NCI-H2029 treated with DMSO at 0.1 percent for 48 hours (cell line): ENCODE data around the gene SLC5A3.

ENCODE experiments used
- DNase-seq: peaks from one replicate; lab custom pipeline; 2025; lab: John Stamatoyannopoulos, UW

Gene SLC5A3

DNA sequence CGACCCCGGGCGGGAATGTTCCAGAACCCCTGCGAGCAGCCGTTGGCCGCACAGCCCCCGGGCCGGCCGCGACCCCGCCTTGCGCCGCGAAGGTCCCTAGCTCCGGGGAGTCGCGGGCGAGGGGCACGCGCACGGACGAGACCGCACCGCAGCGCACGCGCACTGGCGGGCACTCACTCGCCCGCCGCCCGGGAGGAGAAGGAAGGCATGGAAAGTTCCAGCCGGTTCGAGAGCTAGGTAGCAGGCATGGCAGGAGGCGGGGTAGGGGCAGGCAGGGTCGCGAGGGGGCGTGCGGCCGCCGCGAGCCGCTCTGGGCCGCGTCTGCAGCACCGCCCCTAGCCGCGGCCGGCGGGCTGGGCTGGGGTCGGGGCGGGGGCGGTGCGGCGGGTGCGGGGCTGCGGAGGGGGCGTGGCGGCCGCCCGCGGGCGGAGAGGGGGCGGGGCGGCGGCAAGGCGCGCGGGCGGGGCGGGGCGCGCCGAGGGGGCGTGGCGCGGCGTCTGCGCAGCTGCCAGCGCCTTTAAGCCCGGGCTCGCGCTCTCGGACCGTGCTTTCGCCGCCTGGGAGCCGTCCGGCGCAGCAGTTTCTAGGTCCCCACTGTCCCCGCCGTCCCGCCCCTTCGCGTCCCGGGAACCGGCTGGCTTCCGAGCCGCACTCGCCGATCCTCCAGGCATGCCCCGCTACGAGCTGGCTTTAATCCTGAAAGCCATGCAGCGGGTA, at the start of gene SLC5A3, which contains the start of gene MRPS6:
SLC5A3 (plus strand) TSS at position 547 of the 717 bp plus-strand sequence. CDS start 21,621 bp downstream, outside the sequence.
MRPS6 (plus strand) TSS at position 547 of the 717 bp plus-strand sequence; CDS start at position 670, 123 bp downstream.
- peak; percentile 50 for DNase-seq

DNA sequence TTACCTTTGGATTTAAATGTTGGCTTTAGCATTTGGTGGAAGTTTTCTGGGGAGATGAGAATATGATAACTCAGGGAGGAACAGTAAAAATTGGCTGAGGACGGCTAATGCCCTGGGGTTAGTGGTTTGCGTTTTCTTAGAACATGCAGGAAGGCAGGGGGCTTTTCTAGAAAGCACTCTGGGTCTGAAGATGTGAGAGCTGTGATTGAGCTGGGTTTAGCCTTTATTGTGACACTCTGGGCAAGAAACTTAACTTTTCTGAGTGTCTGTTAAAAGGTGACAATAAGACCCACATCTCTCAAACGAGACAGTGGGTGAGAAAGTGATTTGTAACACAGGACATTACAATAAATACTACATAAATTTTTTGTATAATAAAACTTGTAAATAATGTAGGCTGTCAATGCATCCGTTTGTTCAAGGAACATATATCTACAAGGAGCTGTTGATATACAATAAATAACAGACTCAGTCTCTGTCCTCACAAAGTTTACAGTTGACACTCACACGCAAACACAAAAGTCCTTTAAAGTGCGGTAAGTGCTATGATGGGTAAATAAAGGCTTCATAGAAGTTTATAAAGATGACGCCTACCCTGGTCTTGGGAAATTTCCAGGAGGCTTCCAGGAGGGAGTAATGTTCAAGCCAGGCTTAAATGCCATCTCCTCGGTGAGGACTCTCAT, 49.5 kb upstream of the SLC5A3 start:
- DNase-seq = no peak

DNA sequence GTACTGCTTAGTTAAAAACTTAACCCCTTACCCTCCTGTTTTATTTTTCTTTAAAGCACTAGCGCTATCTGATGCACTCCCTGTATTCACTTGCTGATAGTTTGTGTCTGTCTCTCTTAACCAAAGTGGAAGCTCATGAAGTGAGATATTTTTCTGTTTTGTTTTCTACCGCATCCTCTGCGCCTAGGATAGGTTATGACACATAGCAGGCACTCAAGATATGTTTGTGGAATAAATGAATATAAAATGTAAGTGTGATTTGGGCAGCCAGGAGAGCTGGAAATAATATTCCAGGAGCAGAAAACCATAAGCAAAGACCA, 49.0 kb upstream of the SLC5A3 start:
- no peak for DNase-seq

DNA sequence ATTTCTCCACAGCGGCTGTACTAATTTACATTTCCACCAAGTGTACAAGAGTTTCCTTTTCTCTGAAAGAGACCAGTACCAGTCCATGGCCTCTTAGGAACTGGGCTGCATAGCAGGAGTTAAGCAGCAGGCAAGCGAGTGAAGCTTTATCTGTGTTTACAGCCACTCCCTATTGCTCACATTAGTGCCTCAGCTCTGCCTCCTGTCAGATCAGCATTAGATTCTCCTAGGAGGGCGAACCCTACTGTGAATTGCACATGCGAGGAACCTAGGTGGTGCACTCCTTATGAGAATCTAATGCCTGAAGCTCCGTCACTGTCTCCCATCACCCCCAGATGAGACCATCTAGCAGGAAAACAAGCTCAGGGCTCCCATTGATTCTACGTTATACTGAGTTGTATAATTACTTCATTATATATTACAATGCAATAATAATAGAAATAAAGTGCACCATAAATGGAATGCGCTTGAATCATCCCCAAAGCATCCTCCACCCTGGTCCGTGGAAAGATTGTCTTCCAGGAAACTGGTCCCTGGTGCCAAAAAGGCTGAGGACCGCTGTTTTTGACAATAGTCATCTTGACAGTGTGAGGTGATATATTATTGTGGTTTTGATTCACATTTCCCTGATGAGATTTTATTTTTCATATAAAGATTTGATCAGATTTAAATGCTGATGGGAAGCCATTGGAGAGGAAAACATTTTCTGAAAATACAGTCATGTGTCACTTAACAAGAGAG, 45.5 kb upstream of the SLC5A3 start:
- DNase-seq = no peak

DNA sequence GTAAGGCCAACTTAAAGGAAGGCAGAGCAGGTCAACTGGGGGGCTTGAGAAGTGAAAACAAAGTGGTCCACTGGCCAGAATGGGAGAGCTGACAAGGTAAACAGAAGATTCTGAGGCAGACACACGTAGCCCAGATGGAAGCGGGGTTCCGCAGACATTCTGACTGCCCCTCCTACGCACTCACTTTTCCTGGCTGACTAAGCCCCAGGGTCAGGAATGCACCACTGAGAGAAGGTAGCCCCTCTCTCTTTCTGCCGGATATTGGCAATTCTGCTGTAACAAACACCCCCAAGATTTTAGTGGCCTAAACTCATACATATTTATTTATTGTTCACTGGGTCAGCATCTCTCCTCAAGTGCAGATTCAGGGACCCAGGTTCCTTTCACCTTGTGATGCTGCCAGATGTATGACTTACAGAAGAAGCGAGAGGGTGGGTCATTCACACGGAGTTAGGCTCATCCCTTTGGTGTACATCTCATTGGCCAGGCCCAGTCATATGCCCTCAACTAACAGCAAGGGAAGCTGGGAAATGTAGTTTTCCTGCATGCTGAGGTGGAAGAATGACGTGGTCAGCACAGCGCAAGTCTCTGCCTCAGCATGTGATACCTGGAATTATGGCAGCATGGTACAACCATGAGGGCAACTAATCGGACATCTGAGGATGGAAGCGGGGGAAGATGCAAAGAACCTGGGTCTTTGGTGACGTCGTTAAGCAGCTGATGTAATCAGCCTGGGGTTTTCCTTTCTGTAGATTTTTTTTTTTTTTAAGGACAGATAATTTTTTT, 43.4 kb upstream of the SLC5A3 start:
- DNase-seq = peak; percentile 42

DNA sequence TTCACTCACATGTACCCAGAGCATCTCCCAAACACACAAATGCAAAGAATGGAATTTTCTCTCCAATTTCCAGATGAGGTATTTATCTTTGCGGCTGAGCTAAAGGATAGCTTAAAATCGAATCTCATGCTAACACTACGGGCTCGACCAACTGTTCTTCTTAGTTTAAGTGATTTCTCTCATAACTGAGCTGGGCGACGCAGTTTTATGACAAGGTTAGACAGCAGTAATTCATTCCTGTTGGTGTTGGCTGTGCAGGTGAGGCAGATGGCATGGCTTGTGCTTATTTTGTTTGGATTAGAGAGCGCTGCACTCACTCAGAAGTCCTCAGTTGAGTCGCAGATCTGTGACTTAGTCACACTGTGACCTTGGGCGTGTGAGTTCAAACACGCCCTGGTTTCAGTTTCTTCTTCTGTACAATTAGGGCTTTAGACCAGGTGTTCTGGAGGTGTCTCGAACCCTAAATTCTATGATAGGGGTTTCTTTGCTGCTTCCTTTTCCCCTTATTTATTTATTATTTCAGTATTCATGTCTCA, 41.5 kb upstream of the SLC5A3 start:
- no peak for DNase-seq

DNA sequence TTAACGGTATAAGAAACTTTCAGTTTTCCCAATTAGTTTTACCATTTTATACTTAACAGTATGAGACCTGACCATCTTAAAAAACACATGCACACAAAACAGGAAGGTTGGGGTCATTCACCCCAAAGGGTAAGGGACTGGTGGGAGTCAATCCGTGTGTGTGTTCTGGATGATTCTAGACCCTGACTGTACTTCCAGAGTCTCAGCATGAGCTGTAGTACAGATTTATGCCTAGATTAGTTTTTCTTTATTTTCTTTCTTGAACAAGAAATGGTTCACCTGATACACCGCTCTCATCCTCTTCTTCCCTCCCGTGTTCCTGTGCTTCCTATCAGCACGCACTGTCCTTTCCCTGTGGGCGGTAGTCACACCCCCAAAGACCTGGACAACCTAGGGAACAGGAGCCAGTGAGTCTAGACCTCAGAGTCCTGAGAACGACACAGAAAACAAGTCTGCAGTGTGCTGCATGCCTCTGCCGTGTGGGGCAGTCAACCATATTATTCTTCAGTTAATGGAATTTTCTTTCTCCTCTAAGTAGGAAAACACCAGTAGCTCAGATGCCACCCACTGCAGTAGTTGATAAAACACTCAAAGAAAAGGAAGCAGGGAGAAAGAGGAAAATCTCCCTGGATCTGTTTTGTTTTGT, 38.9 kb upstream of the SLC5A3 start:
- no peak for DNase-seq

DNA sequence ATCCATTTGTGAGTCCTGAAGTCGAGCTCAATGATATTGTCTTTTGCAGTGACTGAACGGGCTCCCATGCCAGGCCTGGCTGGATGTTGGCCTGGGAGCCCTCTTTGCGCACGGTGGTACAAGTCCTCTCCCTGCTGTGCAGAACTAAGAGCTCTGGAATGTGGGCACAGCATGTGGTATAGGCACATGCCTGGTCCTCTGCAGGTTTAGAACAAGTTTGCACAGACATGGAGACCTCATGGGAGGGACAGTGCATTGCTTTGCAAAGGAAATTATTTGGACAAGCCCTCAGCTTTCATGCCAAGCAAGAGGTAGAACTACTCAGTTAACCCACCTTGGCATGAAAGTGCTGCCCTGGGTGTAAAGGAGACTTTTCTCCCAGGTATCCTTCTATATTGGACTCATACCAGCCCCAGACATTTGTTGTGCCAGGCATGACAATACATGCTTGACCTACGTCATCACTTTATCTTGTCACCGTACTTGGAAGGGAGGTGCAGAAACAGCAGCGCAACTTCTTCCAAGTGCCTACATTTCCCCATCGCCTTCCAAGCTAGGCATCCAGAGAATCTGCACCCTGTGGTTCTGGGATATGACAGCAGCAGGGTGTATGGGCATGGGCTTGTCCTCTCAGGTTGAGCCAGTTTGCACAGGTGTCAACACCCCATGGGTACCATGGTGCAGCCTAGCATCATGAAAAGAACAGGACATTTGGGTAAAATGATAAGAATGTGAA, 37.6 kb upstream of the SLC5A3 start:
- no peak for DNase-seq

DNA sequence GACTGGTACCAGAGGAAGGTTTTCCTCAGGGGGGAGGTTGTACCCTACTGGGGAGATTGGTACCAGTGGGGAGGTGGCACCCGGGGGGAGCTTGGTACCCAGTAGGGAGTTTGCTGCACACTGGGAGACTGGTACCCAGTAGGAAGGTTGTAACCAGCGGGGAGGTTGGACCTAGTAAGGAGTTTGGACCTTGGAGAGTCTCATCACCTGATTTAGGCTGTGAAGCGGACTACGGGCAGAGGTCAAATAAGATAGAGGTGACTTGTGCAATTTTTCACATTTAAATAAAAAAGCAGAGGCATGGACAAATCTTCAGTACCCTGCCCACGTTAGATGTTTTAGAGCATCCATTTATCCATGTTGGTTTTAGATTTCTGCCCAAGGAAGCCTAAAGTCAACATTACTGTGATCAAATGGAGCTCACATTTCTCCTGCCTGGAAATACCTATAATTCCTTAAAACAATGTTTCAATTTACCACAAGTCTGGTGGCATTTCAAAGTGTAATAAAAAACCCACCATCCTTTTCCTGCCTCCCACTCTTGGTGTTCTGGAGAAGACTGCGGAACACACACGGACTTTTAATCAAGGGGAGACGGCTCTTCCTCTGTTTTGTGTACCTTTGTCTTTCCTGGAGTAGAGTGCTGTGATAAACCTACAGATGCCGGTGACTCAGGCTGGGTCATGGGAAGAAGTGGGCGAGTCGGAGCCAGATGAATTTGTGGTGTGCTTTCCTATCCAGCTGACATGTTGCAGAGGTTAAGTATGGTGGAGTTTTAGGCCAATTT, 36.2 kb upstream of the SLC5A3 start:
- no peak for DNase-seq

DNA sequence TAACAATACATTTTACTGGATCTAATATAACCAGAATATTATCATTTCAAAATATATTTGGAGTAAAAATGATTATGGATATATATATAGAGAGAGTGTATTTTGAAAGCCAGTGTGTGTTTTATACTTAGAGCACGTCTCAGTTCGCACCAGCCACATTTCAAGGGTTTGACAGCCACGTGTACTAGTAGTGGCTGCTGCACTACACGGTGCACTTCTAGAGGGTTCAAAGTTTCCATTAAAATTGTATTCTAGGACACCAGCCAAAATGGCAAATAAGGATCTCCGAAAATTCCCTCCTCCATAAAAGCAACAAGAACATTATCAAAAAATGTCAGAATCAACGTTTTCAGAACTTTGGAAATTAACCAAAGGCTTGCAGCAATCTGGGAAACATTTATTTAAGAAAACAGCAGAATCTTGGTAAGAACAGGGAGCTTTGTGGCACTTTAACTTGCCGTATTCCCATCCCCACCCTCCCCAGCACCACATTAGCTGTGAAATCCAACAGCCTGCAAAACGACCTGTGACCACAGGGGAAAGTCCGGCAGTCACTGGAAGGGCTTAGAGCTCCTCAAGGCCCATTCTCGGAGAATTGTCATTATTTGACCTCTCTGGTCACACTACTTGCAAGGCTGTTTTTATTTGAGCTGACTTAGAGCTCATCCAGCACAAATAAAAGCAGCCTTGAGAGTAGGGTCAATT, 33.5 kb upstream of the SLC5A3 start:
- no peak for DNase-seq

DNA sequence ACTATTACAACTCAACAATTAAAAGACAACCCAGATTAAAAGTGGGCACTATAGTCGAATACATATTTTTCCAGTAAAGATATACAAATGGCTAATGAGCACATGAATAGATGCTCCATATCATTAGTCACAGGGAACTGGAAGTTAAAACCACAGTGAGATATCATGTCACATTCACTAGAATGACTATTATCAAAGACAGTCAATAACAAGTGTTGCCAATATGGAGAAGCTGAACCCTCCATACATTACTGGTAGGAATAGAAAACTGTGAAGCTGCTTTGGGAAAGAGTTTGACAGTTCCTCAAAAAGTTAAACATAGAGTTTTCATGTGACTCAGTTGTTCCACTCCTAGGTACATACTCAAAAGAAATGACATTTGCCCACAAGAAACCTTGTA, 30.6 kb upstream of the SLC5A3 start:
- no peak for DNase-seq

DNA sequence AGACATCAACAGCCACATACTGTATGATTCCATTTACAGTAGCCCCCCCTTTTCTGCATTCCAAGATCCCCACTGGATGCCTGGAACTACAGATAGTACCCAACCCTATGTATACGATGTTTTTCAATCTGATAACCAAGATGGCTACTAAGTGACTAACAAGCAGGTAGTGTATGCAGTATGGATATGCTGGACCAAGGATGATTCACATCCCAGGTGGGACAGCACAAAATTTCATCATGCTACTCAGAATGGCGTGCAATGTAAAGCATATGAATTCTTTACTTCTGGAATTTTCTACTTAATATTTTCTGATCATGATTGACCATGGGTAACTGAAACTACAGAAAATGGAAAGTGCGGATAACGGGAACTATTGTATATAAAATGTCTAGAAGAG, 30.0 kb upstream of the SLC5A3 start:
- DNase-seq = no peak

DNA sequence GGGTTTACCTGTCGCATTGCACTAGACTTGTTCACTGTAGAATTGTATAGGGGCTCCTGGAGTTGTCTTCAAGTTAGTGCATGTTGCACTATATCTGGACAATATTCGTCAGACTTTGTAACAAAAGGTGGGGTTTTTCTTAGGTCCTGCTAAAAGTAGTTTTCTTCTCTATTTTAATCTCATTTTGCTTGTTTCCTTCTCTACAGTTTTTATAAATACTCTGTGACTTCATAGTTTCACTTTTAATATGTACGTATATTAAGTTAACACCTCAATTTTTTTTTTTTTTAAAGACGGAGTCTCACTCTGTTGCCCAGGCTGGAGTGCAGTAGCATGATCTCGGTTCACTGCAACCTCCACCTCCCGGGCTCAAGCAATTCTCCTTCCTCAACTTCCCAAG, 26.5 kb upstream of the SLC5A3 start:
- DNase-seq = no peak

DNA sequence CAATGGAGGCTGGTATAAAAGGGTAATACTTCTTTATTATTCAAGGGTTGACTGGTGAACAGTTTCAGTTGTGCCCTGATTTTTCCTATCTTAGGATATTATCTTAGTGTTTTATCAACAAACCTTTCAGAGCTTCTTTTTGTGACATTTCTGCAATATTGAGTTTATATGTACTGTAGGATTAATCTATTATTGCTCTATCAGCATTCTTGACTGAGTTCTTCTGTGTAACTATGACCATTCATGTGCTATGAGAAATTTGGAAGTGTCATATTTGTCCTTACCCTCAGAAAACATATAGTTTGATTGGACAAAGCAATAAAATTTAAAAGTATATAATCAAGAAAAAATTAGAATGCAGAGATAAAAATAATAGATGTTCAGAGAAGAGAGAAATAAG, 25.5 kb upstream of the SLC5A3 start:
- DNase-seq = no peak

DNA sequence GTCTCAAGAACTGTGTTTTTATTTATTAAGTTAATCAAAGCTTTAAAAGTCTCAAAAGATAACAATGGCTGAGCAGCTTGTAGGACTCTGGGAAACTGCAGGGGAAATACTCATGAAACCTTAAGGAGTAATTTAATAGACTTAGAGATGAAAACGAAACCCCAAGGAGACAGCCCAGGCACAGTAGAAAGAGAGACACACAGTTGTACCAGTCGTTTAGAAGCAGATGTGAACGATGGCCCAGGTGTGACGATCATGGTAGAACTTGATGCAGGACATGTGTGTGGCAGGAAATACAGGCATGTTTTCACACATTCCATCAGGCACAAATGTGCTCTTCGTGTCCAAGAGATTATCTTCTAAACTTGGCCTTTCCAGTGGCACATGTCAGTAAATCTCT, 21.2 kb upstream of the SLC5A3 start:
- no peak for DNase-seq

DNA sequence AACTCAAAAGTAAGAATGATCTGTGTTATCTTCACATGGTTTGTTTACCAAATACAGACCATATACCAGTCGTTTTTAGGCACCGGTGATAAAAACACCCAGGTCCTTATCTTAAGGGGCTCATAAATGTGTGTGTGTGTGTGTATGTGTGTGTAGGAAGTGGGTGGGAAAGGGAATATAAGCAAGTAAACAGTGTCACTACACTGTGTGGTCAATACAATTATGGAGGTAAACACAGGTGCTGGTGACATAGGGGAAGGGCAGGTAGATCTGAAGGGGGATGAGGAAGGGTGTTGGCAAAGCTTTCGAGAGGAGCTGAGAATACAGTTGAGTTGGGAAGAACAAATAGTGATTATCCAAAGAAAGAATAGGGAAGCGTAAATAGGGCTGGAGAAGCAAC, 19.1 kb upstream of the SLC5A3 start:
- peak; percentile 84 for DNase-seq

DNA sequence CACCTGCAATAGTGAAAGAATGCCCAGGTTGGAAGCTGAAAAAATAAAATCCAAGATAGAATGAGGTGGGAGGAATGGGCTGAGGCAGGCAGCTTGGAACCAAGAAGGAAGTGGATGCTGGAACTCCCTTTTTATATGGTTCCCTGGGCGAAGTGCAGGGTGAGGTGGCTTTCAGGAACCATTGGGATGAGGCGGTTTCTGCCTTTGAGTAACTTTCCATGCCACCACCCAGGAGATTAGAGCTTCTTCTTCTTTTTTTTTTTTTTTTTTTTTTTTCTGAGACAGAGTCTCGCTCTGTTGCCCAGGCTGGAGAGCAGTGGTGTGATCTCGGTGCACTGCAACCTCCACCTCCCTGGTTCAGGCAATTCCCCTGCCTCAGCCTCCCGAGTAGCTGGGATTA, 17.8 kb upstream of the SLC5A3 start:
- no peak for DNase-seq

DNA sequence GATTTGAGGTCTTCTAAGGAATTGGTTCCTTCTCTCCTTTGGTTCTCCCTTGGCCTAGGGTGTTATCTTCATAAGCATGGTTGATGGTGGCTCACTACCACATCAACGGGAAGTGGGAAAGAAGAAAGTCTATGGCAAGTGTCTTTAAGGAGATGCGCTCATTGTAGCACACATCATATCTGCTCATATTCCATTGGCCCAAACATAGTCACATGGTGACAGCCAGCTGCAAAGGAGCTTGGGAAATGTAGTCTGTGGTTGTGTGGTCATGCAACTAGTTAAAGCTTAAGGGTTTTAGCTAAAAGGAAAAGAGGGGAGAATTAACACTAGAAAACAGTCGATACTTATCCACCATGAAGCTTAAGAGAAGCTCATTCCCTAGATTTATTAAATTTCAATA, 11.4 kb upstream of the SLC5A3 start:
- DNase-seq = no peak

DNA sequence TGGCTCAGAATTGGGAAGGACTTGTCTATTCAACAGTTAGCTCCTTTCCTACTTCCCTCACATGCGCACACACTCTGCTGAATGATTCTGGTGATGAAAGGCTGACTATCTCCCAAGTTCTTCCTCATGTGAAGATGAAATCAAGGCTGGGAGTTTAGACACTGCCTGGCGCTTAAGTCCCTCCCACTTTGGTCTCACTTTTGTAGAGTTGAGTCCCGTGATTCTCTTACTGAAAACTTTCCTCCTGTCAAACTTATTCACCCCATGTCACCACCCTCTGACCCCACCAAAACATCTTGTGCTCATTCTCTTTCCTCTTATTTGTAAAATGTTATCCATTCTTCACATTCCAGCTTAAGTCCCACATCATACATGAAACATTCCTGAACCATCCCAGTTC, 8.4 kb upstream of the SLC5A3 start:
- no peak for DNase-seq
